H1 (cell line): ENCODE measurements around the gene UGT2B11. TPM values are rescaled to one million over a fixed set of nuclear protein-coding genes. Genes with fewer than 3 reads are reported as not detected.
"Not testable (repeated sequence)": the region's sequence is repeated elsewhere in the genome, so short reads cannot be mapped to it uniquely, and the experiment has no call there.

ENCODE experiments used
- CTCF ChIA-PET: fragments of 300-600 bp; sonication (Branson Sonifier 250); formaldehyde crosslinking; loops from one replicate; lab custom pipeline; 2021; ENCODE audit not compliant: partially characterized antibody; lab: Charles Lee
- POLR2A ChIA-PET: fragments of 300-600 bp; sonication (Branson Sonifier 250); formaldehyde crosslinking; loops from one replicate; lab custom pipeline; 2021; ENCODE audit warnings: inconsistent platforms; ENCODE audit not compliant: partially characterized antibody; lab: Charles Lee
- DNase-seq, 2 experiments: peaks; one replicate each; pipeline versions ENCODE4 v3.0.0 to v3.0.0-alpha.2; 2010 to 2022; ENCODE audit warnings: low spot score in 2 of 2, low read depth in 1 of 2, mixed read lengths in 1 of 2
- FAIRE-seq: peaks from 2 replicates; lab custom pipeline; 2011; peaks lifted over from hg19 to GRCh38; lab: Jason Lieb, UNC
- H2AFZ ChIP-seq: 2 replicates; pipeline ENCODE4 v1.8.1; 2012; ENCODE audit warnings: low read length, inconsistent platforms
- H2AK5ac ChIP-seq: 2 replicates; pipeline ENCODE4 v1.6.1; 2013; ENCODE audit warnings: low read depth, low read length
- H2BK120ac ChIP-seq: replicated peaks from 2 replicates; pipeline ENCODE3; 2013; ENCODE audit warnings: low read depth, low read length, inconsistent platforms
- H2BK12ac ChIP-seq: 2 replicates; pipeline ENCODE4 v1.6.1; 2013; ENCODE audit warnings: low read depth, low read length
- H2BK15ac ChIP-seq: 2 replicates; pipeline ENCODE4 v1.6.1; 2013; ENCODE audit warnings: low read length
- H2BK20ac ChIP-seq: 2 replicates; pipeline ENCODE4 v1.6.1; 2013; ENCODE audit warnings: low read length
- H2BK5ac ChIP-seq: 2 replicates; pipeline ENCODE4 v1.6.1; 2013; ENCODE audit warnings: low read depth, low read length
- H3K14ac ChIP-seq: 2 replicates; pipeline ENCODE4 v1.6.1; 2013; ENCODE audit warnings: inconsistent platforms; ENCODE audit not compliant: insufficient read length
- H3K18ac ChIP-seq: 2 replicates; pipeline ENCODE4 v1.6.1; 2013; ENCODE audit warnings: low read length; ENCODE audit errors: extremely low read depth
- H3K23ac ChIP-seq: 2 replicates; pipeline ENCODE4 v1.6.1; 2013; ENCODE audit warnings: inconsistent platforms; ENCODE audit not compliant: insufficient read length
- H3K23me2 ChIP-seq: 2 replicates; pipeline ENCODE4 v1.6.1; 2013; ENCODE audit warnings: low read depth, low read length
- H3K27ac ChIP-seq: 2 replicates; pipeline ENCODE4 v1.6.1; 2011; ENCODE audit warnings: low read depth, low read length, inconsistent platforms
- H3K27me3 ChIP-seq, 4 experiments: replicated peaks in 1 of 4; 1 replicate in 1 of 4; 2 replicates in 3 of 4; pipeline versions ENCODE4 v1.6.1 to v1.8.1; 2011 to 2013; ENCODE audit warnings: low read length in 3 of 4, mild to moderate bottlenecking in 3 of 4, inconsistent platforms in 2 of 4, mixed read lengths in 2 of 4, moderate library complexity in 1 of 4; ENCODE audit not compliant: control insufficient read depth in 3 of 4, insufficient read depth in 3 of 4; ENCODE audit errors: extremely low read depth in 1 of 4
- H3K36me3 ChIP-seq, 4 experiments: 2 replicates each; pipeline versions ENCODE4 v1.6.1 to v1.8.1; 2011 to 2013; ENCODE audit warnings: mild to moderate bottlenecking in 4 of 4, low read length in 3 of 4, moderate library complexity in 2 of 4, control low read depth in 1 of 4, inconsistent platforms in 1 of 4; ENCODE audit not compliant: insufficient read depth in 4 of 4, control insufficient read depth in 2 of 4
- H3K4ac ChIP-seq: replicated peaks from 2 replicates; pipeline ENCODE3; 2013; ENCODE audit warnings: low read length, low read depth, mixed read lengths, inconsistent platforms; ENCODE audit not compliant: insufficient read length
- H3K4me1 ChIP-seq, 4 experiments: replicated peaks in 1 of 4; 1 replicate in 1 of 4; 2 replicates in 3 of 4; pipeline versions ENCODE4 v1.6.1 to v1.8.1; 2011 to 2013; ENCODE audit warnings: low read length in 3 of 4, inconsistent platforms in 2 of 4, mixed read lengths in 1 of 4; ENCODE audit not compliant: insufficient read depth in 4 of 4, control insufficient read depth in 3 of 4
- H3K4me2 ChIP-seq, 2 experiments: 2 replicates each; pipeline versions ENCODE4 v1.6.1 to v1.8.1; 2011 to 2013; ENCODE audit warnings: low read depth in 2 of 2, low read length in 2 of 2, control low read depth in 1 of 2, inconsistent platforms in 1 of 2, mild to moderate bottlenecking in 1 of 2; ENCODE audit not compliant: insufficient read depth in 1 of 2
- H3K4me3 ChIP-seq, 4 experiments: fragments of 200-600, 300-600 bp in 1 of 4; sonication (generic), shearing (Covaris generic), sonication (Bioruptor Twin) in 1 of 4; 2 replicates each; pipeline versions ENCODE4 v1.5.1 to v1.8.1; 2011 to 2016; ENCODE audit warnings: low read length in 4 of 4, low read depth in 3 of 4, control low read depth in 2 of 4, inconsistent platforms in 2 of 4, mild to moderate bottlenecking in 2 of 4, mixed read lengths in 1 of 4, moderate library complexity in 1 of 4; ENCODE audit not compliant: insufficient read depth in 2 of 4; ENCODE audit errors: extremely low read depth in 1 of 4
- H3K56ac ChIP-seq: replicated peaks from 2 replicates; pipeline ENCODE3; 2013; ENCODE audit warnings: low read depth, mild to moderate bottlenecking, mixed read lengths, low read length, inconsistent platforms; ENCODE audit not compliant: insufficient read length
- H3K79me1 ChIP-seq: 2 replicates; pipeline ENCODE4 v1.6.1; 2013; ENCODE audit warnings: low read depth, low read length, control low read depth
- H3K79me2 ChIP-seq, 2 experiments: 2 replicates each; pipeline versions ENCODE4 v1.6.1 to v1.8.1; 2012 to 2013; ENCODE audit warnings: low read length in 2 of 2, mild to moderate bottlenecking in 2 of 2, inconsistent platforms in 1 of 2; ENCODE audit not compliant: insufficient read depth in 2 of 2, control insufficient read depth in 1 of 2
- H3K9ac ChIP-seq, 4 experiments: replicated peaks in 1 of 4; 1 replicate in 1 of 4; 2 replicates in 3 of 4; pipeline versions ENCODE4 v1.6.1 to v1.8.1; 2011 to 2013; ENCODE audit warnings: low read depth in 3 of 4, low read length in 3 of 4, control low read depth in 2 of 4, mild to moderate bottlenecking in 2 of 4, moderate library complexity in 2 of 4, inconsistent platforms in 1 of 4; ENCODE audit errors: extremely low read depth in 1 of 4
- H3K9me3 ChIP-seq, 2 experiments: 2 replicates each; pipeline versions ENCODE4 v1.6.1 to v1.8.1; 2012 to 2013; ENCODE audit warnings: mild to moderate bottlenecking in 2 of 2, moderate library complexity in 2 of 2, control low read depth in 1 of 2, inconsistent platforms in 1 of 2, low read depth in 1 of 2, low read length in 1 of 2, mixed read lengths in 1 of 2; ENCODE audit not compliant: insufficient read depth in 2 of 2
- H4K20me1 ChIP-seq, 2 experiments: replicated peaks in 1 of 2; 2 replicates each; pipeline versions ENCODE3 to v1.8.1; 2011 to 2013; ENCODE audit warnings: inconsistent platforms in 2 of 2, low read length in 2 of 2, mild to moderate bottlenecking in 1 of 2; ENCODE audit not compliant: insufficient read depth in 2 of 2, control insufficient read depth in 1 of 2
- H4K5ac ChIP-seq: 2 replicates; pipeline ENCODE4 v1.6.1; 2013; ENCODE audit warnings: low read length, low read depth, mixed read lengths, inconsistent platforms; ENCODE audit not compliant: insufficient read length
- H4K8ac ChIP-seq: 2 replicates; pipeline ENCODE4 v1.8.0; 2013; ENCODE audit warnings: mild to moderate bottlenecking, moderate library complexity, low read length, inconsistent platforms; ENCODE audit not compliant: insufficient read depth; ENCODE audit errors: extremely low read depth
- H4K91ac ChIP-seq: replicated peaks from 2 replicates; pipeline ENCODE3; 2013; ENCODE audit warnings: low read length, mixed read lengths, inconsistent platforms; ENCODE audit not compliant: insufficient read length
- WGBS, 2 experiments: shearing (Covaris generic) in 1 of 2; methylation state at CpG; one replicate each; pipeline versions ENCODE4 v1.1.6 to v1.1.7; 2013 to 2015; ENCODE audit warnings: low lambda C conversion rate in 2 of 2, mixed read lengths in 2 of 2, inconsistent platforms in 1 of 2, low coverage in 1 of 2, missing lambda C conversion rate in 1 of 2; ENCODE audit not compliant: insufficient replicate concordance in 2 of 2, insufficient coverage in 1 of 2, insufficient read length in 1 of 2; ENCODE audit errors: extremely low coverage in 1 of 2, missing lambda C conversion rate in 1 of 2; 5-methylcytosine and 5-hydroxymethylcytosine counted together
- polyA plus RNA-seq, 7 experiments: library from polyadenylated mRNA; depleted of rRNA in 3 of 7; stranded (reverse) in 5 of 7; unstranded in 2 of 7; fragments of >200 nt in 5 of 7; fragments of 200-250 nt in 2 of 7; gene quantifications; 1 replicate in 5 of 7; 2 replicates in 1 of 7; 4 replicates in 1 of 7; pipeline versions ENCODE4 v1.2.1 to v1.2.3, GENCODE V29; 2011 to 2013; ENCODE audit warnings: missing spikeins in 2 of 7, mixed read lengths in 2 of 7
- total RNA-seq: library from RNA; stranded (reverse); fragmentation: NEBNext Ultra II Directional; extraction: Animal tissue kit (Norgen Biotek cat#: 25700); gene quantifications from 2 replicates; pipeline ENCODE4 v1.2.1, GENCODE V29; 2021

The UGT2B11 gene
- total and polyA plus RNA-seq, 2 of the 8 experiments (the other 6 are each of a cell fraction or from before 2014, with no cell fraction given), result not detected

DNA sequence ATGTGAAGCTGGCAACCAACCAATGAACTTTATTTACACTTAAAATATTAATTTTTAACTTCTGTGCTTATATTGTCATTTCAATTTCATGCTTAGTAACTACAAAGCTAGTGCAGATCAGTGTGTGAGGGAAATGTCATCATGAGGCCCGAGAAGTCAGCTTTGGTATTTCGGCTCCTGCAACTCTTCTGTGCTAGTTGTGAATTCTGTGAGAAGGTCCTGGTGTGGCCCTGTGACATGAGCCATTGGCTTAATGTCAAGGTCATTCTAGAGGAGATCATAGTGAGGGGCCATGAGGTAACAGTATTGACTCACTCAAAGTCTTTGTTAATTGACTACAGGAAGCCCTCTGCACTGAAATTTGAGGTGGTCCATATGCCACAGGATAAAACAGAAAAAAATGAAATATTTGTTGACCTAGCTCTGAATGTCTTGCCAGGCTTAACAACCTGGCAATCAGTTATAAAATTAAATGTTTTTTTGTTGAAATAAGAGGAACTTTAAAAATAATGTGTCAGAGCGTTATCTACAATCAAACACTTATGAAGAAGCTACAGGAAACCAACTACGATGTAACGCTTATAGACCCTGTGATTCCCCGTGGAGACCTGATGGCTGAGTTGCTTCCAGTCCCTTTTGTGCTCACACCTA lies 32.9 kb downstream of the UGT2B11 start:
- H3K79me1 ChIP-seq, H3K14ac ChIP-seq, DNase-seq, H3K23me2 ChIP-seq, H3K36me3 ChIP-seq, H3K18ac ChIP-seq, H2BK120ac ChIP-seq, H3K27ac ChIP-seq, H2BK12ac ChIP-seq, FAIRE-seq, H3K79me2 ChIP-seq, H3K4me2 ChIP-seq, H2BK20ac ChIP-seq, H3K23ac ChIP-seq, H2AK5ac ChIP-seq, POLR2A ChIA-PET, H3K27me3 ChIP-seq, H3K4me3 ChIP-seq, H2BK15ac ChIP-seq, H2AFZ ChIP-seq, H3K4ac ChIP-seq, CTCF ChIA-PET, H3K4me1 ChIP-seq, H4K8ac ChIP-seq, H3K9ac ChIP-seq, H4K5ac ChIP-seq, H3K56ac ChIP-seq, H4K91ac ChIP-seq, H3K9me3 ChIP-seq, H4K20me1 ChIP-seq, H2BK5ac ChIP-seq: not testable (repeated sequence)
- 94% methylated on average over 6 of the region's 6 CpGs; no CpG with 5 or more reads in 1 of the 2 experiments for WGBS, 2 experiments

DNA sequence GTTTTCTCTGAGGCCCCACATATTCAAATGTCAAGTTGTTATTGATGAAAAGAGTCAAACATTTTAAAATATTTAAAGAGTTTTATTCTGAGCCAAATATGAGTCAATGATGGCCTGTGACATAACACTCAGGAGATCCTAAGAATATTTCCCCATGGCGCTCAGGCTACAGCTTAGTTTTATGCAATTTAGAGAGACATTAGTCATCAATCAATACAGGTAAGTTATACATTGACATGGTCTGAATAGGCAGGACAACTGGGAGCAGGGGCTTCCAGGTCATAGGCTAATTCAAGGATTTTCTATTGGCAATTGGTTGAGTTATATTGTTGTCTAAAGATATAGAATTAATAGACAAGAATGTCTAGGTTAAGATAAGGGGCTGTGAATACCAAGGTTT lies 34.7 kb downstream of the UGT2B11 start:
- H4K91ac ChIP-seq, H3K79me2 ChIP-seq, H4K20me1 ChIP-seq, H2BK5ac ChIP-seq, H3K18ac ChIP-seq, H3K23me2 ChIP-seq, H3K27me3 ChIP-seq, H2BK20ac ChIP-seq, H3K4me3 ChIP-seq, H3K4ac ChIP-seq, DNase-seq, H3K9ac ChIP-seq, FAIRE-seq, H3K27ac ChIP-seq, H2AFZ ChIP-seq, H4K5ac ChIP-seq, POLR2A ChIA-PET, H2AK5ac ChIP-seq, H3K56ac ChIP-seq, H3K23ac ChIP-seq, H4K8ac ChIP-seq, H2BK12ac ChIP-seq, H3K4me1 ChIP-seq, H3K36me3 ChIP-seq, H3K79me1 ChIP-seq, H2BK120ac ChIP-seq, H3K4me2 ChIP-seq, H3K14ac ChIP-seq, H2BK15ac ChIP-seq, H3K9me3 ChIP-seq: not testable (repeated sequence)
- CTCF ChIA-PET, result interaction anchor here (0.6 to 2.1 kb wide), 3 partner anchors 10 to 637 kb away, joined by 3 to 5 read pairs (median 4); no protein-coding TSS in a partner anchor
- 88% methylated on average over 1 of the region's 1 CpG; no CpG with 5 or more reads in 1 of the 2 experiments for WGBS, 2 experiments
